Measurements from ENCODE around the gene PLCB4.

Gene PLCB4

GRCh38 chr20:9523636-9524035, 454.7 kb downstream of the PLCB4 start:
- DNase-seq (ENCODE audit: low spot score), result no peak

All from hepatic stellate cell (primary cell).